GM18508 (cell line): Measurements from ENCODE around the gene SUDS3.
A peak's percentile ranks its signal among the peaks of the same experiment; 100 is the strongest.

Experiments used
- ATAC-seq: cut with Tn5 transposase; IDR thresholded peaks from one replicate; pipeline ENCODE4 v1.9.1; 2021; ENCODE audit warnings: moderate number of reproducible peaks; ENCODE audit not compliant: insufficient read depth, unreplicated experiment

SUDS3 gene

DNA sequence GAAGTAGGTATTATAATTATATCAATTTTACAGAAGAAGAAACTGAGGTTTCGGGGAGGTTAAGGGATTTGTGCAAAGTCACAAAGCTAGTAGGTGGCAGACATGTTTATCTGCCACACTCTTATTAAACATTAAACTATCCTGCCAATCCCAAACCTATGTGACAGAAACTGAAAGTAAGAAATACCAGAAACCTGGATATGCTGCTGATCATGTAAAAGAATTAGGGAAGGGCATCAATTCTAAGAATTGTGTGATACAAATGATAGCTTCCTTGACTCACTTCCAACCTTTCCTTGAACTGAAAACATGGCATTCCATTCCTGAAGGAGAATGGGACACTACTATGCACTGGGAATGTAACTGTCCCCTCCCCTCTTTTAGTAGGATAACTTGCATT, 20.5 kb upstream of the SUDS3 start:
- no peak for ATAC-seq

DNA sequence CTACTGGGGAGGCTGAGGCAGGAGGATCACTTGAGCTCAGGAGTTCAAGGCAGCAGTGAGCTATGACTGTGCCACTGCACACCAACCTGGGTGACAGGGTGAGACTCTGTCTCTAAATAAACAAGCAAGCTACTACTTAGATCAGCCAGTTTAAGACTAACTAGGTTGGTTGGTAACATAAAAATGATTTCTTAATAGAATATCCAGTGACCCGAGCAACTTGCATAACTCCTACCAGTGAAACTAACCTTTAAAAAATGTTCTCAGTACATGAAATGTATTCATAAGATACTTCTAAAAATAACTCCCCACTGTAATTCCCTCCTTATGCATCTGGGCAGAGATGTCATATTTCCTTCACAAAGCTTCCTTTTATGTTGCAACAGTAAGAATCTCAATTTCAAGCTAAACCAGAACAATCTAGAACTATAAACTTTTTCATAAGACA, 19.5 kb upstream of the SUDS3 start:
- ATAC-seq = no peak

DNA sequence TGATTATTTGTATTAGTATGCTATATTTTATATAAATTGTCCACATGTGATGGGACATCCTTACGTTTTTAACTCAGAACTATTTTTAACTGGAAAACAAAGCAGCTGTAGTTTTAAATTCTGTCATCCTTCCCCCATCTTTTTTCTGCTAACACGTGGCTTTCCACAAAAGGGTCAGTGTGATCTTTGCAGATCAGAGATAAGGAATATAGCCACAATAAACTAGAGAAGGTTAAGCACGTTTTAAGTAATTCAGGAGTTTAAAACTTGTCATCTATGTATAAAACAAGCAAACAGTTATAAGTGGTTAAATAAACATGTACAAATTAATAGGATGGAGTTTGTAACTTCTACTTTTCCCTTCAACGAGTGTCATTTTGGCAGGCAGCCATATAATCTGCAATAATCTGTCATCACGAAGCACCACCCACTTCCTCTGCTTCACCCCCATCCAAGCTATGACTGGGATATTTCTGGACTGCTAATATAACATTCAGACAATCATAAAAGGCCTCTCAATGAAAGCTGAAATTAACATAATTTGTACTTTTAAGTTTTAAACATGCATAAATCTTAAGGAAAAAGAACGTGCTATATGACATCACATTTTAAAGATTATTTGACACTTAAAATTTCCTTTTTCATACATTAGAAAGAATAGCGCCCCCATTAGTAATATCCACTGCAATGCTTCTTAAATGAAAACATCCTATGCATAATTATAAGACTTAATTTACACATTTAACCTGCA, 18.9 kb upstream of the SUDS3 start:
- ATAC-seq = no peak

DNA sequence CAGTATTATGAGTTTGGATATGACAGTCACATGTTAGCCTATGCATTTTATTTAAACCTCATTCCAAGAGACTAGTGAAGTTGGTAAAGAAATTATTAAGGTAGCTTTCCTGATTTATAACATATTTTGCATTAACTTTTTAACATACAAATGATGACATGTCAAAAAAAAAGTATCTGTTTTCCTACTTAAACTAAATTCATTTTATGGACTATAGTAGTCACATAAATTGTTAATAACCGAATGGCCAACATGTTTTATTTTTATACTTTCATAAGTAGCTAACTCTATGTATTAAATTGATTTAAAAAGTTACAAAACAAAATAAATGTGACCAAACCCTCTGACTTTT, 18.4 kb upstream of the SUDS3 start:
- no peak for ATAC-seq

DNA sequence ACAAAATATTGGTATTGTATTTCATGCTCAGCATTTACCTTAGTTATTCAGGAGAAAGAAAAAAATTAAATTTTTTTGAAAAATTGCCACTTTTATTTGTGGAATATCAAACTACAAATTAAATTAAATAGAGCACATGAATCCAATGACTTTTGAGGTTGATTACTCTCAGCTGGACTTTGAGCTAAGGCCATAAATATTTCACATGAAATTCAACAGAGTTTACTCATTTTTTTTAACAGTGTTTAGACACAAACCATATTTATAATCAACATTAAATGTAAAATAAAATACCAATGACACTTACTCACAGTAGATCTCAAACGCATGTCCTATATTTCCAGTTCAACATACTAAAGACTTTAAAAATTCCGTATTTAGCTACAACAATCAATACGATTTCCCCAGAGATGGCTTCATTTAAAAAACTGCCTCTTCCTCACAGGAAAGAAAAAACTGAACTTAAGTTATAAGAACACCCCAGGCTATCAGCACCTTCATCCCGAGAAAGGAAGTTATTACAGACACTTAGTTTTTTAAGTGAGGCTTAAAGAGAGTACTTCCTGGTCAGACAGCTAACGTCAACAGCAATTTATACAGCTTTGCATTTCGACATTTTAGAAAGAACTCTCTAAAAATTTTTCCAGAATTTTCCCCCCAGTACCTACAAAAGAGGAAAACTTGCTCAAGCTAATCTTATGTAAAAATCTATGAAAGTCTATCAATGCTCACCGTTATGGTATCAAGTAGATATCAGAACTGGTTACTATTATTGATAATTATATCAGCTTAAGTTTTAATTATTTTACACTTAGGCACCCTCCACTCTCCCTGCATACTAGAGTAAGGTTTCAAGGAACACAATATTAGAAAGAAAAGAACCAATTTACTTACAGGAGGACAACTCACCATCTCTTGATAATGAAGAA, 17.5 kb upstream of the SUDS3 start:
- no peak for ATAC-seq

DNA sequence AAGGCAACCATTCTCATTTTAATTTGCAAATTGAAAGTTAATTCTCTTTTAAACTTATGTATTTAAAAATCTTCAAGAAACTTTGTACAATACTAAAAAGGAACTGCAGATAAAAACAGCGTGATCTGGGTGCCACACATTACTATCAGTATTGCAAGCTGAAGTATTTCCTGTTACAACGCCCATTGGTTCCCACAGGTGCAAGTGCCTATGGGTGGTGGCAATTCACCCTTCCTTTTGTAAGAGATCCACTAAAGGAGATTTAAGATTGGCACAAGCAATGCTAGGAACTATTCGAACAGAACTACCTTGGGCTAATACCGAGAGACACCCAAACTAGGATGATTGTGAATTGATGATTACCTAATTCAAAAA, 16.8 kb upstream of the SUDS3 start:
- no peak for ATAC-seq

DNA sequence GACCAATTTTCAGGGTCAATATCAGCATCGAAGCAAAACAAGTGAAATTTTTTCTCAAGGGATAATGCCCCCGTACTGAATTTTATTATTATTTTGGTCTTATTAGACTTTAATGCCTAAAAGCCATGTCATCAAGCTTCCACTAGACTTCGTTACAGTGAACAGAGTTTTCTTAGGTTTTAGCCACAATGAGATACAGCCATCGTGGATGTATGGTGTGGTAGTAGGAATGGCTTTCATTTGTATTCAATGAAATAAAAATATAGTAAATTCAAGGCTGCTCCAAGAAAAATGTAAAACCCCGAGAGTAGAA, 15.3 kb upstream of the SUDS3 start:
- ATAC-seq = no peak

DNA sequence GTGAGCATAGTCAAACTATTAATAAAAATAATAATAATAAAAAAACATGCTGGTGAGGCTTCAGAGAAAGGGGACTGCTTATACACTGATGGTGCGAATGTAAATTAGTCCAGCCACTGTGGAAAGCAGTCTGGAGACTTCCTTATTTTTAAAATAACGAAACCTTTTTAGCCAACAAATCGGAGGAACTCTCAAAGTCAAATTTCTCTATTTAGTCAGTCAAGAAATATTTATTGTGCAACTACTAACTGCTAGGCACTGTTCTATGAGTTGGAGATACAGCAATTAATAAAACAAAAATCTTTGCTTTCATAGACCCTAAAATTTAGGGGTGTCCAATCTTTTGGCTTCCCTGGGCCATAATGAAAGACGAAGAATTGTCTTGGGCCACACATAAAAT, 14.5 kb upstream of the SUDS3 start:
- no peak for ATAC-seq

DNA sequence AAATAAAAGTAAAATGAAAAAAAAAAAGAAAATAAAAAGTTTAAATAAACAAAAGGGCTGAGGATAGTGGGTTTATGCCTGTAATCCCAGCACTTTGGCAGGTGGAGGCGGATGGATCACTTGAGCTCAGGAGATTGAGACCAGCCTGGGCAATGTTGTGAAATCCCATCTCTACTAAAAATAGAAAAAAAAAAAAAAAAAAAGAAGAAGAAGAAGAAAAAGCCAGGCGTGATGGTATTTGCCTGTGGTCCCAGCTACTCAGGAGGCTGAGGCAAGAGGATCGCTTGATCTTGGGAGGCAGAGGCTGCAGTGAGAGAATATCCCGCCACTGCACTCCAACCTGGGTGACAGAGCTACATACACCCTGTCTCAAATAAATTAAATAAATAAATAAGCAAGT, 7.5 kb upstream of the SUDS3 start:
- no peak for ATAC-seq

DNA sequence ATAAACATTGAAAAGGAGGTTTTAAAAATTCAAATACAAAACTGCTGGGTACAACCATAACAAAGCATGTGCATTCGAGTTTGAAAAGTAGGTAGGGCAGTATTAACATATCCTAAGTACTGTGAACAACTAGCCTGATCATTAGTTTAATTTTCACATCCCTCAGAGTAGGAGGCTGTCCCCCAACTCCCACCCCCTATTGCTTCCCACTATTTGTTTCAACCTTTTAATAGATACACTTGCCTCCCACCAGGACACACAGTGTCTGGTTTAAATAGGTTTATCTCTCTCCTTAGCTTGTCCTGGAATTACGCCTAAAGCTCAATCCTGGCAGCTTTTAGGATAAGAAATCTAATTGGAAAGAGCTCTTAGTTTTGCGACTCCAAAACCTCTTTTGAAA, 5.8 kb upstream of the SUDS3 start:
- ATAC-seq = no peak

DNA sequence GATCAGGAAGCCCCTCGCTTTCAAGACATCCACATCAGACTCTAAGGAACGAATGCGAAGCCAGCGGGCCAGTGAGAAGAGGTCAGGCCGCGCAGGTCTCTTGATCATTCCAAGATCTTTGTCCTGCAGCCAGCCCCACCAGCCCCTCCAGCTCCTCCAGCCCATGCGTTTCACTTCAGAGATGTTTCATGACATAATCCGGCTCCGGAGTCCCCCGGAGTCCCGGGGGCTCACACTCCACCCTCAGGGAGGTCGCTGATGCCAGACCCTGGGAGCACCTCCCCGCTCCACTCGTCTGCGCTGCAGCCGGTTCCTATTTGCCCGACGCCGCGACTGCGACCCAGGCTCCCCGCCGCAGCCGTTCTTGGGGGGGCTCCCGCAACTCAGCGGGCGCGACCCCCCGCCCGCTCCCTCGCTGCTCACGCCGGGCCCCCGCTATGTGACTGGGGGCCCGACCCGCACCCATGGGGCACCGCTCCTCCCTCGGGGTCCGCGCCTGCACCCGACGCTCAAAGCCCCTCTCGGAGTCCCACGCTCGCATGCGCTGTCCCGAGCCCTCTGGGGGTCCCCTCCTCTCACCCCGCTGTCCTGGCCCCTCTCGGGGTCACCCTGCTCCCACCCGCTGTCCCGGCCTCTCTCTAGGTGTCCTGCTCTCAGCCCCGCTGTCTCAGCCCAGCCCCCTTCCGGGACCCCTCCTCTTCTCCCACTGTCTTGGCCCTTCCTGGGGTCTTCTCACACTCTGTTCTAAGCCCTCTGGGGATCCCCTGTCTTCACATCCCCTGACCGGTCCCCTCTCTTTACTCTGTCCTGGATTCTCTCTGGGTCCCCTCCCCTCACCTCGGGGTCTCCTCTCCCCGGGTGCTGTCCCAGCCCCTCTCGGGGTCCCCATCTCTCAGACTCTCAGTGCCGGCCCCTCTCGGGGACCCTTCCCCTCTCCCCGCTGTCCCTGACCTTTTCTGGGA, 4.8 kb upstream of the SUDS3 start:
- no peak for ATAC-seq

DNA sequence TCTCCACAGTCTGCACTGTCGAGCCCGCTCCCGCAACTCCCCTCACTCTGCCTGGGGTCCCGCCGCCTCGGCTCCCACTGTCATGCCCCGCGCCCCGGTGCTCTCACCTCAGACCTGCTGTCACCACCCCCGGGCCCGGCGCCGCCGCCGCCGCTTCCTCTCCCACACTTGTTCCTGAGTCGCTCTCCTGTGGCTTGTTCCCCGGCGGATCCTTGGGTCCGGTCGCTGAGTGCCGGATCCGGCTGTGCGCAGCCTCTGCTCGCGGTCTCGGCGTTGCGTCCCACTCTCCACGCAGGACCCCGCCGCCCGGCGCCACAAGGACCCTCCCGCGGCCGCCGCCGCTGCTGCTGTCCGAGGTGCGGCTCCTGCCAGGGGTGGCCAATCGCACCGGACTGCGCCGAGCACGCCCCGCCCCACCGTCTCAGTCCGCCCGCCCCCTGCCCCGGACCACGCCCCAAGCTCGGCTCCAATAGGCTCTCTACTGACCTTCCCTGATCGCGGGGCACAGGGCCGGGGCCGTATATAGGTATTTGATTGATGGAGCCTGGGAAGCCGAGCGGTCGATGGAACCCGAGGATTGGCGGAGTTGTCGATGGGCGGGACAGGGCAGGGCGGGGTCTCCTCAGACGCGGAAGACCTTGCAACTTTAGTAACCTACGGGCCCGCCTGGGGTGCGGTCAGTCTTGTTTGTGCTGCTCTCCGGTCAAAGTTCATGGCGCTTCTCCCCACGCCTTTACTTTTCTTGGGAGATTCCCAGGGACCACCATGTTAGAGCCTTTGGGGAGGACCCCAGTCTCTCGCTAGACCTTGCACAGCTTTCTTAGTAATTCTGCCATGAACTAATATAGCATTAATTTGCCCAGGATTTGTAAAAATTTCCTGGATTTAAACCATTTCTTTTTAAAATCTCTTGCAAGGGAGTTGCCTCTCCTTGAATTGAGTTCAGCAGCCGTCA, 3.5 kb upstream of the SUDS3 start, which contains the start of gene TAOK3:
Gene TAOK3, minus strand, starts transcription at position 367 of the 955 bp plus-strand sequence. CDS start 117,340 bp downstream, outside the sequence.
- peak; percentile 69 for ATAC-seq

DNA sequence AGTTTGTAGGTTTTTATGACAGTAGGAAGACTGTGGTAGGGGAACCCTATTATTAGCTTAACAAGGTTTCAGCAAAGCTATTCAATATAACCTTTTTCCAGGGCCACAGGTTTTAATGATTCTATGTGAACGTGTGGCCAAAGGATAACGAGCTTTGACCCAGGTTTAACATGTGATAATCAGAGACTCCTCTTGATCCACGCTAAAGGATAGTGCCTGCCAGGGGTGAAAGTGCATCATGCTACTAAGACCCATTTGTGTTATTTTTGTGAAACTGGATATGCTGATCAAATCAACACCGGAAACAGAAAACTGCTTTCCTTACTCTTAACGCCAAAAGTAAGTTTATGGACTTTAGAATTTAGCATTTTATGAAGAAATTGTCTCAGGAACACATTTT, 2.7 kb upstream of the SUDS3 start:
- no peak for ATAC-seq

DNA sequence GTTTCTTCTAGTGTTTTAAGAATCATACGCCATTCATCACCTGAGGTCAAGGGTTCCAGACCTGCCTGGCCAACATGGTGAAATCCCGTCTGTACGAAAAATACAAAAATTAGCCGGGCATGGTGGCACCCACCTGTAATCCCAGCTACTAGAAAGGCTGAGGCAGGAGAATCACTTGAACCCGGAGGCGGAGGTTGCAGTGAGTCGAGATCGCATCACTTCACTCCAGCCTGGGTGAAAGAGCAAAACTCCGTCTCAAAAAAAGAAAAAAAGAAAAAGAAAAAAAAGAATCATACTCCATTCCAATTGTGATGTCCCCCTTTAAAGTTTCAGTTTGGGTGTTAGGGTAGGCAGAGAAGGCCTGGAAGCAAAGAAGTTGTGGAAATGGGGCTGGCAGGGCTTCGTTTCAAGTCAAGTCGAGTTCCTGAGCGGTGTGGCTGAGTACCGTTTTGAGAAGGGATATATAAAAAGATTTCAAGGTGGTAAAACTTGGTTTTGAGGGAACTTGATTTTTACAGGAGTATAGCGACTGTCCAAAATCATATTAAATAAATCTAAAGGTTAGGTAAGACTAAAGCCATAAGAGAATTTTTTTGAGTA, 2.1 kb upstream of the SUDS3 start:
- no peak for ATAC-seq

DNA sequence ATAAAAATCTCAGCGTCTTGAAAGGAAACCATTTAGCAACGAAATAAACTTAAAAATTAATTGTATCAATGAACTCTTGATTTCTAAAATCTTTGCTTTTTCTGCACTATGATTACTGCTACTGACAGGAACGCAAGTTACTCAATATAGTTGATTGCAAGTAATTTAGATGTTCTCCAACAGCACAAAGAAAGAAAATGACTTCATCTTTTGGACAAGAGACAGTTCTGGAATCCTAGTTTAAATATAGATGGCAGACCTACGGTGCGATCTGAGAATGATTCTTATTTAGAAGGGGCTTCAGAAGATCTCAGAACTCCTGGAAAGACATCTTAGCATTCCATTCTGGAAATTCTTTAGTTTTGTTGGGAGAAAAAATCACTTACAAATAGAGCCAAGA, 1.4 kb upstream of the SUDS3 start:
- no peak for ATAC-seq

DNA sequence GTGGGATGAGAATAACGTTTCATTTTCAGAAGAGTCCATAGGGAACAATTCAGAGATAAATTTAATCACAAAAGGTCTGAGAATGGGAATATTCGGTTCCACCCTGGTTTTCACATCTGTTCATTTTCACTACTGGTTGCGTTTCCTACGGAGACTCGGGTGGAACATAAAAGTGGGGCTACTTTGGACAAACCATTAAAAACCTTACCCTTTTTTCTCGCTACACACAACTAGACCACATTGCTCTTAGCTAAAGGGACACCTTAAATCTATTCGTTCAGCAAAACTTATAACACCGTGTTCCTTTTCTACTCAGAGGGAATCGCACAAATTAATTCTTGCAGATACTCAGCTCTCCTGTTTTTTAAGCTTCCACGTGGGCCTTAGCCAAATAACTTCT, 1.0 kb upstream of the SUDS3 start:
- ATAC-seq = no peak

DNA sequence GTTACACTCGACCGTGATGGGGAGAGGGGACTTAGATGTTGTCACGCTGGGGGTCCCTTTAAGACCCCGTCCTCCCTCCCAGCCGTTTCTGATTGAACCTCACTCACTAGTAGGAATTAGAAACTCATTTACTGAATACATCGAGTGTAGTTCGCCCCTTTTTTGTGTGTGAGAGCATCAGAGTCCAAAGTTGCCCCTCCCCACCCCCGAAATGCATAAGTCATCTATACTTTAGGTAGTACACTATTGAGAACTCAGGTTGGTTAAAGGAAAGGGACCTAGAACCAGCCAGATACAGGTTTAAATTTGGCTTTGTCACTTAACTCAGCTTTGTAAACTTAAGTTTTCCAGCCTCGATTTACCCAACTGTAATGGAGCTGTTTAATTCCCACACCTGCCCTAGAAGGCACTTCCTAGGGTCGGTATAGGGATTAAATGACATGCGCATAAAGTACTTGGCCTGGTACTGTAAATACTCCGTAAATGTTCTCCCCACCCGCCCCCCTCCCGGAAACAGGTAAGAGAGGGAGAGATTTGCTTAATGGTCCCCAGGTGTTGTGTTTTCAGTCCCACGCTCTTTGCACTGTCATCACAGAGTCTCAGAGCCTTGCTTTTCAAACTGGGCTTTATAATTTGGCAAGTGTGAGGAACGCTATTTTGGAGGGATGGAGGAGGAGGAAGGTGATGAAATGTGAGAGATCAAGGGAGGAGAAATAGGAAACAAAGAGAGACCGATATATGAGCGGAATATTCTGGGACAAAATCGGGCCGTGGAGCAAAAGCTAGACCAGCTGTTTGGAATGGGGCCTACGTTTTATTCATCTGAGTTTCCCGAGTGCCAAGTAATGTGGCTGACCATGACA, 897 bp downstream of the SUDS3 start:
- ATAC-seq = no peak

DNA sequence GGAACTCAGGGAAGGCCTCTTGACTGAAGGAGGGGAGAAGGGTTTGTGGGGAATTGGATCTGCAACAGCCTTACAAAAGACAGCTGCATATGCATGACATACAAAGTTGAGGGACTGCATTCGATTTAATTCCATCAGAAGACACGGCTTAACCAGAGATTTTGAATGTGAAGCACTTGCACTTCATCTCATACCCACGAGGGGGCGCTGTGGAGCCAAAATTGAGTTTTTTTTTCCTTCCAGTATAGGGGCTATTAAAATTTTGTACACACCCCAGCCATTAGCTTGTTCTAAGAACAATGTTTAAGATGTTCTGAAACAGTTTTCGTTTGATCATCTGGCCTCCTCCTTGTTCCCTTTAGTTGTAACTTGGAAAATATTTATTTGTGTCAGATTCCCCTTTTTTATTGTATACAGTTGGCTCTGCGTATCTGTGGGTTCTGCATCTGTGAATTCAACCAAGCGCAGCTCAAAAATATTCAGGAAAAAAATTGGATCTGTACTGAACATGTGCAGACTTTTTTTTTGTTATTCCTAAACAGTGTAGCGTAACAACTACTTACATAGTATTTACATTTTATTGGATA, 1.6 kb downstream of the SUDS3 start:
- no peak for ATAC-seq
